ENCODE results near the gene DYRK2. TPM values are rescaled to one million over a fixed set of nuclear protein-coding genes. Genes with fewer than 3 reads are reported as not detected.

DYRK2 gene
- total and polyA plus RNA-seq, 8 donors: 2.6 to 25.8 (median 12.2) TPM

GRCh38 chr12:67666605-67667004, 18.1 kb downstream of the DYRK2 start:
- WGBS, 2 donors: 63 to 72% methylated on average over 1 of the region's 1 CpG
- FAIRE-seq (no peak), ATAC-seq (no peak), DNase-seq (no peak)
- Histone ChIP-seq H3K27ac (no peak overlapping the region), H3K4me1 (peaks cover 0 to 7% (median 5%) of the 10 kb centered on the region in 3 donors), H3K36me3 (no peaks in the 10 kb centered on the region), H3K27me3 (no peaks in the 10 kb centered on the region), H3K9me3 (no peaks in the 10 kb centered on the region), H3K4me3 (no peak overlapping the region)
- intact Hi-C loops (cut with DNase I): no loop called here
- TF ChIP-seq, protein P1, sequence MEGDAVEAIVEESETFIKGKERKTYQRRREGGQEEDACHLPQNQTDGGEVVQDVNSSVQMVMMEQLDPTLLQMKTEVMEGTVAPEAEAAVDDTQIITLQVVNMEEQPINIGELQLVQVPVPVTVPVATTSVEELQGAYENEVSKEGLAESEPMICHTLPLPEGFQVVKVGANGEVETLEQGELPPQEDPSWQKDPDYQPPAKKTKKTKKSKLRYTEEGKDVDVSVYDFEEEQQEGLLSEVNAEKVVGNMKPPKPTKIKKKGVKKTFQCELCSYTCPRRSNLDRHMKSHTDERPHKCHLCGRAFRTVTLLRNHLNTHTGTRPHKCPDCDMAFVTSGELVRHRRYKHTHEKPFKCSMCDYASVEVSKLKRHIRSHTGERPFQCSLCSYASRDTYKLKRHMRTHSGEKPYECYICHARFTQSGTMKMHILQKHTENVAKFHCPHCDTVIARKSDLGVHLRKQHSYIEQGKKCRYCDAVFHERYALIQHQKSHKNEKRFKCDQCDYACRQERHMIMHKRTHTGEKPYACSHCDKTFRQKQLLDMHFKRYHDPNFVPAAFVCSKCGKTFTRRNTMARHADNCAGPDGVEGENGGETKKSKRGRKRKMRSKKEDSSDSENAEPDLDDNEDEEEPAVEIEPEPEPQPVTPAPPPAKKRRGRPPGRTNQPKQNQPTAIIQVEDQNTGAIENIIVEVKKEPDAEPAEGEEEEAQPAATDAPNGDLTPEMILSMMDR (IDR thresholded peaks at IDR 0.05): no peak

GRCh38 chr12:67667276-67668073, 18.9 kb downstream of the DYRK2 start:
- TF ChIP-seq, protein P1 (IDR thresholded peaks at IDR 0.05): no peak
- ATAC-seq: peak in 1 of 4 donors; percentile 37
- WGBS, 2 donors: 66 to 74% methylated on average over 8 of the region's 8 CpGs
- no peaks in the 10 kb centered on the region for H3K9me3 ChIP-seq
- H3K36me3 ChIP-seq: no peaks in the 10 kb centered on the region
- intact Hi-C loops (cut with DNase I): no loop called here
- H3K4me1 ChIP-seq: peaks cover 0 to 9% (median 9%) of the 10 kb centered on the region in 3 donors
- DNase-seq: peak in 2 of 6 donors; percentile 28 to 32
- H3K4me3 ChIP-seq: no peak overlapping the region
- no peak for FAIRE-seq
- H3K27me3 ChIP-seq: no peaks in the 10 kb centered on the region
- H3K27ac ChIP-seq: no peak overlapping the region

DNA sequence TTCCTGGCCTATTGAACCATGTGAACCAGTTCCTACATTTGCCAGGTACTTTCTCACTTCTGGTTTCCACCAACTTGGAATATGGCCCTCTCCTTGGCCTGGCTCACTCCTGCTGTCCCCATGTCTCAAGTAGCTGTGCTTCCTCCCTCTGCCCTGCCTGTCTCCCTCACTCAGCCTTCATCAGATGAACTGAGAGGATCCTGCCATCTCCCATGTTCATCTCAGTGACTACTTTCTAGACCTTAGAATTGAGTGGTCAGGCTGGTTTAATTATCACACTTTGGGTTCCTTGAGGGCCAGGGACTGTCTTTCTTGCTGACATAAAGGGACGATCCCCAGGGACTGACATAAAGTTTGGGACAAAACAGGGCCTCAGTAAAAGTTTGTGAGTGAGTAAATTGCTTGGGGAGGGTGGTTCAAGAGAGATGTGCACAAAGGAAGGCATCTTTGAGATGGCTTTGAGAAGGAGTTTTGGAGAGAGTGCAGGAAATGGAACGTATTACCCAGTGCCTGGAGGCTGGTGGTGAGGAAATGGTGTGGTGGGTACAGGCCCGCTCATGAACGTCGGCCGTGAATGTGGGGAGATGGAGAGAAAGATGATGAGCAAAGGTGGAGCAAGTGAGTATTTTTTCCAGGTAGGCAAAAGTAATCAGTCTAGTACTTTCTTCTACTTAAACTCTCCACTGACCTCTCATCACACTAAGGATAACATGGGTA, 20.8 kb downstream of the DYRK2 start:
- FAIRE-seq (no peak), ATAC-seq (no peak), DNase-seq (no peak)
- intact Hi-C loops (cut with DNase I): no loop called here
- H3K4me1 ChIP-seq: peaks cover 0 to 9% (median 9%) of the 10 kb centered on the region in 3 donors
- no peak overlapping the region for H3K4me3 ChIP-seq
- no peaks in the 10 kb centered on the region for H3K9me3 ChIP-seq
- no peaks in the 10 kb centered on the region for H3K27me3 ChIP-seq
- H3K27ac ChIP-seq: no peak overlapping the region
- H3K36me3 ChIP-seq: no peaks in the 10 kb centered on the region
- WGBS, 2 donors: 97 to 98% methylated on average over 6 of the region's 6 CpGs
- TF ChIP-seq, protein P1 (IDR thresholded peaks at IDR 0.05): no peak

- Histone ChIP-seq H3K9me3 (no peaks in the 10 kb centered on the region), H3K27me3 (no peaks in the 10 kb centered on the region), H3K27ac (no peak overlapping the region), H3K36me3 (no peaks in the 10 kb centered on the region), H3K4me3 (no peak overlapping the region), H3K4me1 (peaks cover 0 to 9% (median 9%) of the 10 kb centered on the region in 3 donors)
- 85 to 90% methylated on average over 4 of the region's 4 CpGs for WGBS, 2 donors
- no peak for FAIRE-seq
- no peak for DNase-seq
- intact Hi-C loops (cut with DNase I): no loop called here
- TF ChIP-seq, protein P1 (IDR thresholded peaks at IDR 0.05): no peak
- no peak for ATAC-seq
Observed at GRCh38 chr12:67669934-67670631, 21.5 kb downstream of the DYRK2 start.
